Astrocyte of the spinal cord (primary cell): Measurements from ENCODE around the gene DCAF12.
A peak's percentile ranks its signal among the peaks of the same experiment; 100 is the strongest.
"Not testable (repeated sequence)": the region's sequence is repeated elsewhere in the genome, so short reads cannot be mapped to it uniquely, and the experiment has no call there.

Experiments used
- DNase-seq: peaks from one replicate; pipeline ENCODE4 v3.0.0; 2011; ENCODE audit warnings: low read depth, low spot score
- H3K4me3 ChIP-seq: 2 replicates; pipeline ENCODE4 v1.5.1; 2011; ENCODE audit warnings: low read depth, mild to moderate bottlenecking, low read length, moderate library complexity
- CTCF ChIP-seq: IDR thresholded peaks from 2 replicates; pipeline ENCODE4 v1.5.1; 2012; ENCODE audit warnings: low read depth, mild to moderate bottlenecking, low read length, inconsistent platforms
- in situ Hi-C: cut with HindIII; loops from 2 replicates; pipeline ENCODE4 v1.10.0; 2017; ENCODE audit warnings: low sequenced_read_pairs

Gene DCAF12

GRCh38 chr9:34049630-34050384 is 76.7 kb downstream of the DCAF12 start:
- no peak for DNase-seq
- peak overlapping the region; percentile 96 for H3K4me3 ChIP-seq
- in situ Hi-C loops = no loop called here
- no peak for TF ChIP-seq CTCF

- H3K4me3 ChIP-seq = peak within 1 kb of the TSS; percentile 96
- no peak for TF ChIP-seq CTCF
- in situ Hi-C loops = no loop called here
- peak; percentile 99 for DNase-seq
These were observed 77.5 kb downstream of the DCAF12 start, which contains the start of gene UBAP2 for GRCh38 chr9:34048727-34049629. Gene UBAP2 (minus strand): TSS chr9:34048887. CDS start chr9:34017148, 31,739 bp downstream.

GRCh38 chr9:34047864-34048726 is 78.4 kb downstream of the DCAF12 start:
- in situ Hi-C loops = no loop called here

GRCh38 chr9:34046784-34047379 is 79.6 kb downstream of the DCAF12 start:
- H3K4me3 ChIP-seq = peak overlapping the region; percentile 96
- in situ Hi-C loops = no loop called here
- no peak for DNase-seq

More at GRCh38 chr9:34047864-34048726, 78.4 kb downstream of the DCAF12 start:
- no peak for DNase-seq
- TF ChIP-seq CTCF = no peak
- H3K4me3 ChIP-seq = peak overlapping the region; percentile 96

GRCh38 chr9:34045903-34046302 is 80.6 kb downstream of the DCAF12 start:
- no peak overlapping the region for H3K4me3 ChIP-seq
- no peak for TF ChIP-seq CTCF
- in situ Hi-C loops = no loop called here
- no peak for DNase-seq

More at GRCh38 chr9:34046784-34047379, 79.6 kb downstream of the DCAF12 start:
- TF ChIP-seq CTCF = no peak

- DNase-seq, in situ Hi-C loops, H3K4me3 ChIP-seq: not testable (repeated sequence)
These were observed 84.4 kb downstream of the DCAF12 start for GRCh38 chr9:34042074-34042473.

GRCh38 chr9:34038851-34039250 is 87.6 kb downstream of the DCAF12 start:
- DNase-seq, in situ Hi-C loops, H3K4me3 ChIP-seq: not testable (repeated sequence)
